NCI-H2029 (cell line): ENCODE results near the gene PADI1.

Source experiments
- DNase-seq: peaks from one replicate; lab custom pipeline; 2025; lab: John Stamatoyannopoulos, UW

PADI1 gene, protein sequence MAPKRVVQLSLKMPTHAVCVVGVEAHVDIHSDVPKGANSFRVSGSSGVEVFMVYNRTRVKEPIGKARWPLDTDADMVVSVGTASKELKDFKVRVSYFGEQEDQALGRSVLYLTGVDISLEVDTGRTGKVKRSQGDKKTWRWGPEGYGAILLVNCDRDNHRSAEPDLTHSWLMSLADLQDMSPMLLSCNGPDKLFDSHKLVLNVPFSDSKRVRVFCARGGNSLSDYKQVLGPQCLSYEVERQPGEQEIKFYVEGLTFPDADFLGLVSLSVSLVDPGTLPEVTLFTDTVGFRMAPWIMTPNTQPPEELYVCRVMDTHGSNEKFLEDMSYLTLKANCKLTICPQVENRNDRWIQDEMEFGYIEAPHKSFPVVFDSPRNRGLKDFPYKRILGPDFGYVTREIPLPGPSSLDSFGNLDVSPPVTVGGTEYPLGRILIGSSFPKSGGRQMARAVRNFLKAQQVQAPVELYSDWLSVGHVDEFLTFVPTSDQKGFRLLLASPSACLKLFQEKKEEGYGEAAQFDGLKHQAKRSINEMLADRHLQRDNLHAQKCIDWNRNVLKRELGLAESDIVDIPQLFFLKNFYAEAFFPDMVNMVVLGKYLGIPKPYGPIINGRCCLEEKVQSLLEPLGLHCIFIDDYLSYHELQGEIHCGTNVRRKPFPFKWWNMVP

DNA sequence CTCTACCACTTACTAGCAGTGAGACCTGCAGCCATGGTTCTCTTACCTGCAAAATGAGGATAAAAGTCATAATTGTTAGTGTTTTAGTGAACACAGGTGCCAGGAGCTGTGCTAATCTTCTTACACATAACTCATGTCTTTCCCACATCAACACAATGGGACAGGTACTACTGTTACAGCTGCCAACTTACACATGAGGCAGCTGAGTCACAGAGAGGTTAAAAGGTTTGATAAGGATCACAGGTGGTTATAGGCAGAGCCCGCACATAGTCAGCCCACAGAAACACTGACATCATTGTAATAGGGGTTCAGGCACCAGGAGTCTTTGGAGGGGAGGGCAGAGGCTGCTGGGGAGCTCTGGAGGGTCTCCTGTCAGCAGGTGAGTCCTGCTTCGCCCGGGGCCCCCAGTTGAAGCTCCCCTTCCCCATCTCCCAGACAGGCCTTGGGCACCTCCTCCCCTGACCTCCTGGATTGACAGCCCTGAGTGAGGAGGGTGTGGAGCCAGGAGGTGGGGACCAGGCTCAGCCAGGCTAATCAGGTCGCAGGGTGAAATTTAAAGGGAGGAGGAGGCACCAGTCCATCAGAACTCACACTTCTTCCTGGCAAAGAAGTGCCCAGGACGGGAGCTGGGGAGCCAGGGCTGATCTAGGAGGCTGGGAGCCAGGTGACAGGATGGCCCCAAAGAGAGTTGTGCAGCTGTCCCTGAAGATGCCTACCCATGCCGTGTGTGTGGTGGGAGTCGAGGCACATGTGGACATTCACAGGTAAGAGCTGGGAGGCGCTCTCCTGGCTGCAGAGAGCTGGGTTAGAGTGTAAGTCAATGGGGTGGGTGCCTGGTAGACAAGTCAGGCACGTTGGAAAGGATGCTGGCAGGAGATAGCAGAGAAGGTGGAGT is at the start of gene PADI1:
Gene PADI1 (plus strand): TSS at position 583 of the 895 bp plus-strand sequence. CDS start 90 bp downstream, at position 673.
- no peak for DNase-seq

DNA sequence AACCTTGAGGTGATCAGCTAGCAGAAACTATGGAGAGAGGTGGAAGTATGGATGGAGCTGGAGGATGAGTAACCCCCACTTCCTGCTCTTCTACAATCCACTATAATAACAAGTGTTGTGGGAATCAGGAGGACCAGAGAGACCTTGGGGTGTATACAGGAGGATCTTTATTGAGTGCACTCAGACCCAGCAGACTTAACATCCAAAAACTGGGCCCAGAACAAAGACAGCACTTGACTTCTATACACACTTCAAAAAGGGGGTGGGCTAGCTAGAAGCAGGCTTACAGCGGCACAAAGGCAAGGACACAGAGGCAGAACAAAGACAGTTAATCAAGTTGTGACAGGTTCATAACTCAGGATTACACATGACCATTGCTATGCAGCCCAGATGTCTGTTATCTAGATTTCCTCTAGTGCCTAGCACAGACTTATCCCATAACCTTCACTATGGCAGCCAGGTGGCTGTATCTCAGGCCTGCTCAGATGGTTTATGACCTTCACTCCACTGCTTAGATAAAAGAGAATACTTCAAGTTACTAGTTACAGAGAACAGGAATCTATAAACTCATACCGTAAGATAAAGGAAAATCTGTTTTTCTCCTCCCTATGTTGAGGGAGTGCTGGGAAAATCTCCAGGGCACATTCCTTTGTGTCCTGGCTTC is 49.5 kb upstream of the PADI1 start:
- DNase-seq, result no peak

DNA sequence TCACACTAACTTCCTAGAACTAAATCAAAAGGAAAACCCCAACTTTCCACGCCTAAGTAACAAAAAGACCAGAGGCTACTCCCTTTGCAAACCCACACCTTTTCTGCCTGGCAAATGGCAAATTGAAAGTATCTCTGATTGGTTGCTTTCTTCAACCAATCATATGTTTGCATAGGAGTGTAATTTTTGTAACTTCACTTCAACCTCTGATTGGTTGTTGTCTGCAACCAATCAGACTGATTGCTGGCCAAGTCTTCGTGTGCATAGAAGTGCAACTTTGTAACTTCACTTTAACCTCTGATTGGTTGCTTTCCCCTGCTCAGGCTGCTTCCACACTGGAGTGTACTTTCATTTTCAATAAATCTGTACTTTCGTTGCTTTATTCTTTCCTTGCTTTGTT is 48.8 kb upstream of the PADI1 start:
- DNase-seq, result no peak

DNA sequence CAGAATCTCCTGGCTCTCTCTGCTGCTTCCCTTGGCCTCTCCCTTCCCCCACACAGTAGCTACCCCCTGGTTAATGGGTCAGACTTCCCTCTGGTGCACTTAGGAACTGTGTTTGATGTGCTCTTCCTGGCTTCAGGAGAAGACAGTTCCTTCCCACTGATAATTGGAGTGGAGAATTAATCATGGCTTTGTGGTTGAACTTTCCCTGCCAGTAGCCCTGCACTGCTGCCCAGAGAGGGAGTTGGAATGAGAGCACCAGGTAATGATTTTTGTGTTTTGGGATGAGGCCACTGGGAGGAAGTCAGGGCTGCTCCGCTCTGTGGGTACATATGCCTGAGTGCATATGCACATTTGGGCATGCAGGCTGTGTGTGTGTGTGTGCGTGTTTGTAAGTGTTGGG is 46.0 kb upstream of the PADI1 start:
- no peak for DNase-seq

DNA sequence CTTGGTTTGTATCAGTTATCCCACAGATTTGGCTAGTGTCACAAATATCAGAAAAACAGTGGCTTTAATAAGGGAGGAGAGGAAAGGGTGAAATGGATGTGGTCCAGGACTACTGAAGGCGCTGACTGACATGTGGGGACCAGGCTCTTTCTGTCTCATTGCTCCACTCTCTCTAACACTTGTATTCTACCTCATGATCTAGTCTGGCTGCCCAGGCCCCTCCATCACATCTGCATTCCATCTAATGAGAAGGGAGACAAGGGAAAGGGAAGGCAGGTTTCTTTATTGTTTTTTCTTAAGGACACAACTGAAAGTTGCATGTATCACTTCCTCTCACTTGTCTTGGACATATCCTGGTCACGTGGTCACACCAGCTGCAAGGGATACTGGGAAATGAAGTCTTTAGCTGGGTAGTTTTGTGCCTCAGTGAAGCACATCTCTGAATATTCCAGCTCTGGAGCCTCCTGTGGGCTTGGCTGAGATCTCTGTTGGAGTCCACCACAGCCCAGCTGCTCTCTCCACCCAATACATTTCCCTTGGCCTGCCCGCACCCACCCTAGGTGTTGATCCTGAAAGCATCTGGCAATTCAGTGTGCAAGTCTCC is 43.7 kb upstream of the PADI1 start:
- DNase-seq, result no peak

DNA sequence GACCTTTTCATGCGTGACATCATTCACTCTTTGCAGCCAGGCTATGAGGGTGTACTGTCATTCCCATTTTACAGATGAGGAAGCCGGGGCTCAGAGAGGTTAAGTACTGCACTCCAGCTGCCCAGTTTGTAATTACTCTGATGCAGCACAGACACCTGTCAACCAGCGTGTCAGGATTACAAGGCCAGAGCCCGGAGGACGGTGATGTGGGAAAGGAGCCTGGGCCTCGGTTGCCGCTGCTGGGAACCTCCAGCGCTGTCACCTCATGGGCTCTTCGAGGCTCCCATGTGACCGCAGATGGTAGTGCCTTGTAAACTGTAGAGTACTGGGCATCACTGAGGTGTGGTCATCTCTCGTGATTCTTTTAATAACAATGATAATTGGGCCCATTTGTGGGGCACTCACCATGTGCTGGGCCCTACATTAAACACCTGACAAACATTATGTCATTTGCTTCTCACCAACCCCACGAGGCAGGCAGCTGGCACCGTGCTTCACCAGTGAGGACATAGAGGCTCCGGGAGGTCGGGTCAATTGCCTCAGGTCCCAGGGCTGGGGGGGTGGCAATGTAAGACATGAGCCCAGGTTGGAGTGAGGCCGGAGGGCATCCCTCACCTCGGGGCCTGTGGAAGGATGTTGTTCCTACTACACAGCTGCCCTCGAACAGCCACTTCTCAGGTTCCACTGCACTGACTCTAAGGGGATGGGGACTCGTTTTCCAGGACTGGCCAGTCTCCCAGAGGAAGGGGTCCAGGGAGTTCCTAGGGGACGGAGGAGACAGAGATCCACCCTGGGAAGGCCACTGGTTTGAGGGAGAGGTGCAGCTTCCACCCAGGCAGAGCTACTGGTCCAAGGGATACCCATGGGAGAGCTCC is 42.8 kb upstream of the PADI1 start:
- no peak for DNase-seq

DNA sequence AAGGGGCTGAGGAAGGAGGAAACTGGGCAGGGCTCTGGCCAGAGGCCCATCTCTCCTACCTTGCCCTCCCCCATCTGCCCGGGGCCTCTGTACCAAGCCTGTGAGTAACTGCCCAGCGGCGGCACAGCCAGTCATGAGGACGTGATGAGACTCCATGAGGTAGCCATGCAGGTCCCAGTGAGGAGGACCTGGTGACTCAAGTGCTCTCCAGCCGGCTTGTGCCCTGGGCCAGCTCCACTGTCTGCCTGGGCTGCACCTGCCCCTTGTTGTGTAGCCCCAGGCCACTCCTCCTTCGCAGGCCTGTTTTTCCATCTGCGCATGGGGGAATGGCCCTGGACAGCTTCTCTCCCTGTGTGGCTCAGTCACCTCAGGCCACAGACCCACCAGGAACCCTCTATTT is 42.0 kb upstream of the PADI1 start:
- DNase-seq, result no peak

DNA sequence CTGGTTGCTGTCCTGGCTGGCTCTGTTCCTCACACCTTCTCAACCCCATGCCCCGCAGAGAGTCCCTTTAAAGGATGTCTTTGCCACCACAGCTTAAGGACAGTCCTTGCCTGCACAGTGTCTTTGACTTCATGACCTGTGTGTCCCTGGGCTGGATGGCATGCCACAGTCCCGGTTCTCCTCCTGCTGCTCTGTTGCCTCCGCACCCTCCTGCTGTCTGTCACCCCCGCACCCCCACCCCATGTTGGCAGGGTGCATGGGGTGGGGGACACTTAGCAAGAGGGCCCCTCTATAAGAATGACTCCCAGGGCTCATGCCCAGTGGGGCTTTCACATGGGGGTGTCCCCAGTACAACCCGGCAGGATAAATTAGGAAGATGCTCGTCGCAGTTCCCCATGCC is 41.6 kb upstream of the PADI1 start:
- no peak for DNase-seq

DNA sequence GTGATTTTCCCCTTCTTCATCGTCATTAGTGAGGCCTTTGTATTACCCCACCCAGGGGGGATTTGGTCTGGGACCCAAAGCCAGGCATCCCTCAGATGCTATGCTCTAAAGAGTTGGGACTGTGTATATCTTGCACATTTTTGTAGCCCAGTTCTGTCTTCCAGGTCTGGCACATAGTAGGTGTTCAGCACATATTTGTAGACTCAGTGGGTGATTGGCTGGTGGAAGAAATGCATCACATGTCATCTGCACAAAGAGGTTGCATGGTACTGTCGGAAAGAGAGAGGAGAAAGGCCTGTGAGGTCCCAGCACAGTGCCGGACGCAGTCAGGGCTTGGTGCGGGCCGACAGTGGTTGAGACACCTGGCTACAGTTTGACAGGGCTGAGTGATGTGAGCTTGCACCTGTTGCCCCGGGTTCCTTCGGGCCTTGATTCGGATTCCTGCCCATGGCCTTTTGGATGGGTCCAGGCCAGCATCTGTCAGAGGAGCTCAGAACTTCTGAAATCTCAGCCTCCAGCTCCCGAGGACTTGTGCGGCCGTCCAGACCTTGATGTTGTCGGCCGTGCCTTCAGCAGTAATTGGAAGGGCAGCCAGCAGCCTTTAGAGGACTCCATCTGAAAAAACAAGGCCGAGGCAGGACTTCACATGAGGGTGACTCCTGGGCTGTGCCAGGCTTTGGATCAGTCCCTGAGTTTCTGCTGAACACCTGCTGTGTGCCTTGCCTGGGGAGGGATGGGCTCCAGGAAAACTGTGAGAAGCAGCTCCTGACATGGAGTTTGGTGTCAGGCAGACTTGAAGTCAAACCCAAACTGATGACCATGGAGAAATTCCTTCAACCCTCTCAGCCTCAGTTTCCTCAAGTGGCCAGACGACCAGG is 40.9 kb upstream of the PADI1 start:
- no peak for DNase-seq

DNA sequence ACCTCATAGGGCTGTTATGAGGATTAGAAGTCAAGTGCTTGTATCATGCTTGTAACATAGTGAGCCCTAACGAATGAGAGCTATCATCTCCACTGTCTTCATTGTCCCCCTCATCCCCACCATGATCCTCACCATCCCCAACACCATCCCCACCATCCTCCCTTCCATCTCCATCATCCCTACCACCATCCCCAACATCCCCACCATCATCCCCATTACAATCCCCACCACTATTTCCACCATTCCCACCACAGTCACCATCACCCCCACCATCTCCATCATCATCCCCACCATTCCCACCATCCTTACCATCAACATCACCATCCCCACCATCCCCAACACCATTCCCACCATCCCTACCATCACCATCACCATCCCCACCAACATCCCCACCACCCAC is 39.1 kb upstream of the PADI1 start:
- no peak for DNase-seq

DNA sequence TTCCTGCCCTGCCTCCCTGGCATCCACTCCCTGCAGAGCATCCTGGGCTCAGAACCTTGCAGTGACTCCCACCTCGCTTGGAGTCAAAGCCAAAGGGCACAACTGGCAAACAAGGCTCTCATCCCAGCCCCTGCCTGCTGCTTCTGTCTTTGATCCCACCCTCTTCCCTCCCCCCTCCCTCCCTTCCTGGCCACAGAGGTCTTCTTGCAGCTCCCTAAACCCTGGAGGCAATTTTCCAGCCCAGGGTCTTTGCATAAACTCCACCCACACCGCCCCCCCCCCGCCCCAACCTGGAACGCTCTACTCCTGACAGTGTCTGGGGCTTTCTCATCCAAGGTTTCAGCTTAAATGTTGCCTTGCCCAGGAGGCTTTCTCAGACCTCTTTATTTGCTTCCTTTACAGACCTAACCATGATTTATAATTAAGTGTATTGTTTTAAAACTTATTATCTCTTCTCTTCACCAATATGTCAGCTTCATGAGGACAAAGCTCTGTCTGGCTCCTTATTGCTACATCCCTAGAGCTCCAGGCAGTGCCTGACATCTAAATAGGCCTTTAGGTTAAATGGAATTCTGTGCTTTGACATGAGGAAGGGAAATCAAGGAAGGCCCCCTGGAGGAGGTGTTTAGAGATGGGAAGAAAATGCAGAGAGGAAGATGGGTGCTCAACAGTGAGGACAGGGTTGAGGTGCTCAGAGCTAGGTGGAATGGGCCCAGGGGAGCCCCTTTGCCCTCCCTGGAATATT is 37.7 kb upstream of the PADI1 start:
- no peak for DNase-seq

DNA sequence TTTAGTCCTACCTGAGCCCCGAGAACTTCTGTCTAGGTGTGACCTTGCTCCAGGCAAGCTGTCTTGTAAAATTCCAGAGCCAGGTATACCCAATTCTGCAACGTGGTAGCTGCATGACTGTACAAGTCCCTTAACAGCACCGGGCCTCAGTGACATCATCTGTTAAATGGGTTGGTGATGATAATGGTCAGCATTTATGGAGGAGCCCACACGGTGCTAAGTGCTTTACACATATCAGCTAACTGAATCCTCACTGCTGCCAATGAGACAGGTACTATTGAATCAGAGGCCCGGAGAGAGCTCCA is 37.2 kb upstream of the PADI1 start:
- no peak for DNase-seq

DNA sequence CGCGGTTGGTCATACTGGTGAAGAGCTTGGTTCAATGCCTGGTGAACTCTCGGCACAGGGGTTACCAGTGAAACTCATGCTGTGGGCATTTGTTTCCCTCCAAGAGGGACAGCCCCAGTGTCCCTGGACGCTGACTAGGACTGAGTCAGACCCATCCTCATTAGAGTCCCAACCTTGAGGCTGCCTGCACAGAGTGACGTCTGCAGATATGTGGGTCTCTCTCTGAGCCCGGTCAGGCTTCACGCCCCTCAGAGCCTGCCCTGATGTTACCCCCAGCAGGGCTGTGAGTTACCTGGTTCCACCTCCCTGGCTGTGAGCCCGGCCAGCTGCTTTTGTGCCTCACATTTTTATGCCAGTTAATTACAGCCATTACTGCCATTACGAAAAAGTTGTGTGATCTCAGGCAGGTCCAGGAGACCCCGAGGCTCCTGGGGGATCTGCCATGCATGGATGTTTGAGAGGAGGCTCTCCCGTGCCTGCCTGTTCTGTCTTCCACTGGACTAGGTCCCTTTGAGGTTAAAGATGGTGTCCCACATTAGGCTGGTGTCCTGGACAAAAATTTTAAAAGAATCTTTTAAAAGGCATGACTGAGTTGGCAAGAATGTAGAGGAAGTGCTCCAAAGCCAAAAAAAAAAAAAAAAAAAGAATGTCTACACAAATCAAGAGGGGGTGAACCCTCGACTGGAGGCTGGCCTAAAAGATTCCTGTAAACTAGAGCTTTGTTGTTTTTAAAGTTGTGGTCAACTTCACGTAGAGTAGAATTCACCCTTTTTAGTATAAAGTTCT is 36.6 kb upstream of the PADI1 start:
- no peak for DNase-seq

DNA sequence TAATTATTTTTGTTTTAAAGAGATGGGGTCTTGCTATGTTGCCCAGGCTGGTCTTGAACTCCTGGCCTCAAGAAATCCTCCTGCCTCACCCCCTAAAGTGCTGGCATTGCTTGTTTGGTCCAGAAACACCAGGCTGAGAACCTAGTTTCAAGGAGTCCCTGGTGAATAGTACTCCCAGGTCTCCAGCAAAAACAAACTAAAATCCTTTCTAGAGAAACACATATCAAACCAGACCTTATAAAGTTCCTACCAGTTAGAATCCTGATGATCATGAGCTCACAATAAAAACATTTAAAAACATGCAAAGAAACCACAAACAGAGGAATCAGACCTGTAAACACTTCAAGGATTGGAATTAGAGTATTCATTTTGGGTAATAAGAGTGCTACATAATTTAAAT is 34.4 kb upstream of the PADI1 start:
- no peak for DNase-seq

DNA sequence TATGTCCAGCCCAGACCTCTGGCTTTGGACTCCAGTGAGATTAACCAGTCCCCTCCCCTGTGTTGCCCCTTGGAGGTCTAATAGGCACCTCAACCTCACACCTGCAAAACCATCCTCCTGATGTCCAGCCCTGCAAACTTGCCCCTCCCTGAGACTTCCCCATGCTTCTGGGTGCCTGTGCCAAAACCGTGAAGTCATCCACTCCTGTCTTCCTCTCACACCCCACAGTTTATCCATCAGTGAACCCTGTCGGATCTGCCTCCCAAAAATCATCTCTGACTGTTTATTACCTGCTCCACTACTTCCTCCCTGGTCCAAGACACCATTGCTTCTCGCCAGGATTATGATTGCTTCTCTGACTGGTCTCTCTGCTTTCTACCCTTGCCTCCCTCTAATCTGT is 31.7 kb upstream of the PADI1 start:
- DNase-seq, result no peak

DNA sequence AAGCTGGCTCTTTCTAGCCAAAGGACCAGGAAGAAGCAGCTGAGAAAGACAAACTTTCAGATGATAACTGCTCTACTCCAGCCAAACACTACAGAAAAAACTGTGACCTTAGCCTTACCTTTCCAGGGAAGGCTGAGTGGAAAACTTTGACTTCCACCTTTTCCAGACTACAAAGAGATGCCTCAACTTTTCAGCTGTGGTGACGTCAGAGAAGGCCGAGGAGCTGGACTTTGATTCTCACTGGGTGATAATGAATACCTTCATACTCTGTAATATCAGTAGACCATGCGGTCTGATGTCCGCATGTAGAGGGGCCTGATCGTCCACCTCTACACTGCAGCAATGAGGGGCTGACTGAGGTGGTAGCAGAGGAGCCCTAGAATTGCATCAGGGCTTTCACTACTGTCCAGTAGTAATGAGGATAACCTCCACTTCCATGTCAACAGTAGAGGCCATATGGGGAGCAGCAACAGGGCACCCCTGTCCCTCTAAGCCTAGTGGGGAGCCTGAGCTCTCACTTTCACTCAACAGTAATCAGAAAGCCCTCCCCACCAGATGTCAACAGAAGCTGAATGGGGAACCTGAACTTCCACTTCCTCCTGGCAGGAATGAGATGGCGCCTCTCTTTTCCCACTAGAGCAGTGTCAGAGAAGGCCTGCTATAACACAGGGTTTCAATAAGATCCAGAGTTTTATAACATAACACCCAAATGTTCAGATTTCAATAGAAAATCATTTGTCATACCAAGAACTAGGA is 28.4 kb upstream of the PADI1 start:
- DNase-seq, result no peak

DNA sequence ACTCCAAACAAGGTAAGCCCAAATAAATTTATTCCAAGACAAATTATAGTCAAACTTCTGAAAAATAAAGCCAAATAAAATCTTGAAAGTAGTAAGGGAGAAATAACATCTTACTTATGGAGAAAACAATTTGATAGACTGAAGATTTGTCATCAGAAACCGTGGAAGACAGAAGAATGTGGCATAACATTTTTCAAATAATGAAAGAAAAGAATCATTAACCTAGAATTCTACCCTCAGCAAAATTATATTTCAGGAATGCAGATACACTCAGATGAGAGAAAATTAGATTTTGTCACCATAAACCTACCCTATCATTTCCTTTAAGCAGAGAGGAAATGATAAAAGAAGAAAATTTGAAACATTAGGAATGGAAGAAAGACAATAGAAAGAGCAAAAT is 27.3 kb upstream of the PADI1 start:
- DNase-seq, result no peak
